Heart left ventricle (tissue), 16 donors: ENCODE measurements around the gene AMFR. TPM values are rescaled to one million over a fixed set of nuclear protein-coding genes. Genes with fewer than 3 reads are reported as not detected.

Experiments used
- ATAC-seq, 4 donors: fragments of 200-7000 bp; cut with Tn5 transposase; one replicate each; pipeline ENCODE4 v1.9.1; 2020 to 2022; ENCODE audit warnings: moderate library complexity in 4 of 4, mild to moderate bottlenecking in 3 of 4, moderate number of reproducible peaks in 1 of 4
- DNase-seq, 5 donors: peaks; one replicate each; pipeline ENCODE4 v3.0.0-alpha.2; 2020
- H3K27ac ChIP-seq, 12 donors: fragments of 200-600 bp; sonication (generic) in 4 of 12; one replicate each; pipeline versions ENCODE4 v1.5.0 to v1.8.0; 2016 to 2022; ENCODE audit warnings: mild to moderate bottlenecking in 2 of 12
- H3K27me3 ChIP-seq, 9 donors: fragments of 200-600 bp; sonication (generic) in 2 of 9; one replicate each; pipeline versions ENCODE4 v1.5.1 to v1.8.0; 2016 to 2022; ENCODE audit warnings: mild to moderate bottlenecking in 3 of 9
- H3K36me3 ChIP-seq, 9 donors: fragments of 200-600 bp; sonication (generic) in 2 of 9; one replicate each; pipeline versions ENCODE4 v1.5.0 to v1.8.0; 2018 to 2022; ENCODE audit warnings: mild to moderate bottlenecking in 2 of 9
- H3K4me1 ChIP-seq, 12 donors: fragments of 200-600 bp; sonication (generic) in 4 of 12; one replicate each; pipeline versions ENCODE4 v1.5.0 to v1.8.0; 2016 to 2022; ENCODE audit warnings: mild to moderate bottlenecking in 3 of 12
- H3K4me3 ChIP-seq, 12 donors: fragments of 200-600 bp; sonication (generic) in 4 of 12; one replicate each; pipeline versions ENCODE4 v1.5.0 to v1.8.0; 2017 to 2022; ENCODE audit warnings: mild to moderate bottlenecking in 9 of 12, moderate library complexity in 4 of 12
- H3K9me3 ChIP-seq, 12 donors: fragments of 200-600 bp; sonication (generic) in 4 of 12; one replicate each; pipeline versions ENCODE4 v1.5.0 to v1.8.0; 2016 to 2022; ENCODE audit warnings: mild to moderate bottlenecking in 1 of 12
- CTCF ChIP-seq, 12 donors: fragments of 200-600 bp; sonication (generic) in 4 of 12; IDR thresholded peaks; one replicate each; pipeline versions ENCODE4 v1.5.0 to v1.8.0; 2018 to 2022; ENCODE audit warnings: antibody characterized with exemption in 12 of 12, mild to moderate bottlenecking in 5 of 12
- POLR2A ChIP-seq, 2 donors: fragments of 450-650 bp; IDR thresholded peaks; one replicate each; pipeline ENCODE4 v1.6.1; 2017; ENCODE audit warnings: antibody characterized with exemption in 2 of 2, mild to moderate bottlenecking in 2 of 2, moderate library complexity in 2 of 2
- WGBS, 4 donors: extraction: QIAGEN DNeasy Blood & Tissue Kit in 2 of 4; methylation state at CpG; one replicate each; pipeline versions ENCODE4 v1.1.5 to v1.1.7; 2013 to 2018; 5-methylcytosine and 5-hydroxymethylcytosine counted together
- intact Hi-C, 10 donors: fragments of 100-400 bp; cut with DNase I; formaldehyde crosslinking; loops; one replicate each; pipeline versions ENCODE4 v1.11.1 to v1.14.2; 2022
- polyA plus RNA-seq, 2 donors: library from polyadenylated mRNA; stranded (reverse); fragments of 200-250 nt; gene quantifications; one replicate each; pipeline ENCODE4 v1.2.3, GENCODE V29; 2013
- total RNA-seq, 9 donors: library from RNA; depleted of rRNA in 2 of 9; stranded (reverse); fragments of >200 nt in 2 of 9; fragmentation: NEBNext Ultra II Directional in 3 of 9; extraction: Animal tissue kit (Norgen Biotek cat#: 25700) in 3 of 9; gene quantifications; one replicate each; pipeline versions ENCODE4 v1.1.0 to v1.2.4, GENCODE V29; 2016 to 2023
- donor health status: ischemic (EF 13 %, LVEDD 7.1; RV severe dilation, severe dysfunction).
- donor health status: healthy with polysubstance abuse.
- donor health status: DM: no; HTN: yes; CAD: no.
- donor health status: DM: no; HTN: no; CAD: no.
- donor health status: ischemic (EF 25% LVEDD 6.9; RV normal size, moderate dysfunction).
- donor health status: ischemic (EF 25% LVEDD 5.7; RV mildly dilated, moderate dysfunction).
- donor health status: healthy.
- donor health status: DM: yes; HTN: yes; CAD: no.
- donor health status: ischemic (EF 35%, LVEDD 5.7; RV mildly dilated, moderate dysfunction).
- donor health status: nonischemic (EF 11% LVEDD 7.7; RV severe dilation, severe dysfunction).
- donor health status: DM: yes; HTN: yes; CAD: no.
- donor health status: PGD.
- donor health status: ischemic (EF 29% LVEDD 5.4; RV normal size, mild dysfunction).
- donor health status: nonischemic (EF 23%, LVEDD 6.1; RV moderate dilation, normal function).

Gene AMFR
- total and polyA plus RNA-seq, 11 donors = 26.4 to 146 (median 84.8) TPM

GRCh38 chr16:56341656-56342399 is 83.5 kb downstream of the AMFR start:
- Histone ChIP-seq H3K4me1 (peaks cover 0 to 9% (median 0%) of the 10 kb centered on the region in 12 donors), H3K36me3 (peaks cover 0 to 14% (median 0%) of the 10 kb centered on the region in 9 donors), H3K9me3 (no peaks in the 10 kb centered on the region), H3K27me3 (no peaks in the 10 kb centered on the region), H3K27ac (no peak overlapping the region), H3K4me3 (no peak overlapping the region)
- WGBS, 4 donors = 81 to 93% (median 89%) methylated on average over 7 to 9 of the region's 9 CpGs
- DNase-seq (no peak), ATAC-seq (no peak)
- intact Hi-C loops = no loop called here
- TF ChIP-seq POLR2A (IDR thresholded peaks at IDR 0.05) = no peak
- no peak for TF ChIP-seq CTCF (IDR thresholded peaks at IDR 0.05)

GRCh38 chr16:56340864-56341365 is 84.4 kb downstream of the AMFR start:
- Histone ChIP-seq H3K4me1 (peaks cover 0 to 18% (median 1%) of the 10 kb centered on the region in 12 donors), H3K27ac (no peak overlapping the region), H3K9me3 (no peaks in the 10 kb centered on the region), H3K4me3 (no peak overlapping the region), H3K36me3 (peaks cover 0 to 14% (median 0%) of the 10 kb centered on the region in 9 donors), H3K27me3 (no peaks in the 10 kb centered on the region)
- intact Hi-C loops = no loop called here
- ATAC-seq (no peak), DNase-seq (no peak)
- WGBS, 4 donors = 86 to 89% (median 88%) methylated on average over 16 to 17 of the region's 17 CpGs
- TF ChIP-seq CTCF (IDR thresholded peaks at IDR 0.05) (no peak), POLR2A (IDR thresholded peaks at IDR 0.05) (no peak)

- Histone ChIP-seq H3K4me3 (no peak overlapping the region), H3K27ac (no peak overlapping the region), H3K9me3 (no peaks in the 10 kb centered on the region), H3K27me3 (no peaks in the 10 kb centered on the region), H3K36me3 (peaks cover 0 to 14% (median 0%) of the 10 kb centered on the region in 9 donors), H3K4me1 (peaks cover 0 to 19% (median 1%) of the 10 kb centered on the region in 12 donors)
- intact Hi-C loops = no loop called here
- no peak for TF ChIP-seq POLR2A (IDR thresholded peaks at IDR 0.05)
- TF ChIP-seq CTCF (IDR thresholded peaks at IDR 0.05) = no peak
- 94 to 96% (median 95%) methylated on average over 23 of the region's 23 CpGs for WGBS, 4 donors
- no peak for ATAC-seq
- DNase-seq = no peak
Observed at GRCh38 chr16:56340416-56340815, 84.9 kb downstream of the AMFR start.

GRCh38 chr16:56339431-56340195 is 85.7 kb downstream of the AMFR start:
- H3K4me3 ChIP-seq = no peak overlapping the region
- ATAC-seq (no peak), DNase-seq (no peak)
- H3K27ac ChIP-seq = no peak overlapping the region
- peaks cover 0 to 14% (median 0%) of the 10 kb centered on the region in 9 donors for H3K36me3 ChIP-seq
- H3K9me3 ChIP-seq = no peaks in the 10 kb centered on the region
- no peaks in the 10 kb centered on the region for H3K27me3 ChIP-seq
- intact Hi-C loops = no loop called here
- H3K4me1 ChIP-seq = peaks cover 0 to 19% (median 1%) of the 10 kb centered on the region in 12 donors
- TF ChIP-seq POLR2A (IDR thresholded peaks at IDR 0.05) (no peak), CTCF (IDR thresholded peaks at IDR 0.05) (no peak)
- 94 to 98% (median 96%) methylated on average over 14 to 17 of the region's 17 CpGs for WGBS, 4 donors
